ENCODE measurements around the gene ABI2.
"Not testable (repeated sequence)": the region's sequence is repeated elsewhere in the genome, so short reads cannot be mapped to it uniquely, and the experiment has no call there.

Gene ABI2
- long read RNA-seq, donor 1, full-length matches to known transcripts: 9 of 37 reads
- long read RNA-seq, donor 1, partial matches to known transcripts: 20 of 37 reads
- long read RNA-seq, donor 1, other reads (novel, unspliced or antisense): 8 of 37 reads
- long read RNA-seq, donor 2, full-length matches to known transcripts: 5 of 26 reads
- long read RNA-seq, donor 2, partial matches to known transcripts: 21 of 26 reads
- long read RNA-seq, donor 2, other reads (novel, unspliced or antisense): 0 of 26 reads
- long read RNA-seq, donor 3, full-length matches to known transcripts: 4 of 4 reads
- long read RNA-seq, donor 3, partial matches to known transcripts: 0 of 4 reads
- long read RNA-seq, donor 3, other reads (novel, unspliced or antisense): 0 of 4 reads
- long read RNA-seq, donor 4, full-length matches to known transcripts: 8 of 45 reads
- long read RNA-seq, donor 4, partial matches to known transcripts: 37 of 45 reads
- long read RNA-seq, donor 4, other reads (novel, unspliced or antisense): 0 of 45 reads
- long read RNA-seq, donor 5, full-length matches to known transcripts: 4 of 4 reads
- long read RNA-seq, donor 5, partial matches to known transcripts: 0 of 4 reads
- long read RNA-seq, donor 5, other reads (novel, unspliced or antisense): 0 of 4 reads
- long read RNA-seq, donor 6, full-length matches to known transcripts: 12 of 33 reads
- long read RNA-seq, donor 6, partial matches to known transcripts: 21 of 33 reads
- long read RNA-seq, donor 6, other reads (novel, unspliced or antisense): 0 of 33 reads
- long read RNA-seq, donor 7, full-length matches to known transcripts: 25 of 64 reads
- long read RNA-seq, donor 7, partial matches to known transcripts: 32 of 64 reads
- long read RNA-seq, donor 7, other reads (novel, unspliced or antisense): 7 of 64 reads
- long read RNA-seq, donor 8, full-length matches to known transcripts: 9 of 16 reads
- long read RNA-seq, donor 8, partial matches to known transcripts: 7 of 16 reads
- long read RNA-seq, donor 8, other reads (novel, unspliced or antisense): 0 of 16 reads

DNA sequence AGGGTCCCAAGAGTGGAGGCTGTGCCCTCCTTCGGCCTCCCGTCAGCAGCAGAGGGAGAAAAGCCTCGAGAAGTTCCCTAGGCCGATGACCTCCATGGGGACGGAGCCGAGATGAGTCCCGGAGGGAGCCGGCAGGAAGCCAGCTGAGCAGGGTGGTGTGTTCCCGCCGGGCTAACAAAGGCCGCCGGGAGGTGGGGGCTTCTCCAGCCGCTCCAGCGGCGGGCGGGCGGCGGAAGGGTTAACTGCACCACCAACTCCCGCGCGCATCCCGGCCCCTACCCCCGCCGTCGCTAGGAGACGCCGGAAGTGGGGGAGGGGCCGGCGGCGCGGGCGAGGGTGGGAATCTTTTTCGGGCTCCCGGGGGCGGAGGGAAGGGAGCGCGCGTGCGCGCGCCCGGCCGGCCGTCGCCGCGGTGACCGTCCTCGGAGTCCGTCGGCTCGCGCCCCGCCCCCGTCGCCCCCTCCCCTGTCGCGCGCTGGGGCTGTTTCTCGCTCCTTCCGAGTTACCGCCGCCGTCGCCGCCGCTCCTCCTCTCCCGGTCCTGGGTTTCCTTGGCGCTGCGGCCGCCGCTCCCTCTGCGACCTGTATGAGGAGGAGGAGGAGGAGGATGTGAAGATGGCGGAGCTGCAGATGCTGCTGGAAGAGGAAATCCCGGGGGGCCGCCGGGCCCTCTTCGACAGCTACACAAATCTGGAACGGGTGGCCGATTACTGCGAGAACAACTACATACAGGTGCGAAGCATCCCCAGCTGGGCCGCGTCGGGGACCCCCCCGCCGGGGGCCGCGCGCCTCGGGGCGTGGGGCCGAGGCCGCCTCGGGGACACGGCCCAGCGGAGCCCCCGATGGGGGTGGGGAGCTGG lies at the start of gene ABI2:
ABI2 (plus strand) TSS at position 494 of the 859 bp plus-strand sequence; CDS start at position 615, 121 bp downstream.
- peak; percentile 97 for DNase-seq

DNA sequence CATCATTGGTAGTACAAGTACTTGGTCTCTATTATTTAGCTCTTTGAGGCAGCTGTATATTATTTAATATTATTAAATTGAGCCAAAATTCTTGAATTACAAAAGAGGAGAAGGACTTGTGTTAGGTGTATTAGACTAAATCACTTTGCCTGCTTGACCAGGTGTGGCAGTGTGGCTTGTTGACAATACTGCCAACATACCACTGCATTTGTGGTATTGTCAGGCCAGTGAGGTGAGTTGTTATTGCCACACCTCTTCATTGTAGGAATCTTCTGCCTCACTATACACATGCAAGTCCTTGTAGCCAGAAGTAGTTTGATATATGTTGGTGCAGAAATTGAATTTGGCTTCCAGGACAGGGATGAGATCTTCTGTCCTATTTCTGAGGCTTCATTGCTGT lies 48.9 kb upstream of the ABI2 start:
- no peak for DNase-seq

DNA sequence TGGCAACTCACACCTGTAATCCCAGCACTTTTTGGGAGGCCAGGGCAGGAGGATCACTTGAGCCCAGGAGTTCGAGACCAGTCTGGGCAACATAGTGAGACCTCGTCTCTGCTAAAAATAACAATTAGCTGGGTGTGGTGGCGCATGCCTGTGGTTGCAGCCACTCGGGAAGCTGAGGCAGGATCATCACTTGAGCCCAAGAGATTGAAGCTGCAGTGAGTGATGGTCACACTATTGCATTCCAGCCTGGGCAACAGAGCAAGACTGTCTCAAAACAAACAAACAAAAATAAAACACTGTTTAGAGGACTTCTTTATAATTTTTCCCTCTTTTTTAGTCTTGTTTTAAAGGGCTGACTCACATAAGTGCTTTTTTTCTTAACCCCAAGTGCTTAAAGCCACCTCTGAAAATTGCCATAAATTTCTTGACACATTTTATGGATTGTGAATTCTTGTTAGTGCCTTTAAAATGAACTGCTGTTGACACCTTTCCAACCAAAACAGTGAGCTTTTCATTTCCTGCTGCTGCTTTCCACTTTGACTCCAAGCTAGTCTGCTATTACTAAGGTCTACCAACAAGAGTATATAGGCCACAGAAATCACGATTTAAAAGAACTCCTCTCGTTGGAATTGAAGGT lies 47.6 kb upstream of the ABI2 start:
- DNase-seq: peak; percentile 4

DNA sequence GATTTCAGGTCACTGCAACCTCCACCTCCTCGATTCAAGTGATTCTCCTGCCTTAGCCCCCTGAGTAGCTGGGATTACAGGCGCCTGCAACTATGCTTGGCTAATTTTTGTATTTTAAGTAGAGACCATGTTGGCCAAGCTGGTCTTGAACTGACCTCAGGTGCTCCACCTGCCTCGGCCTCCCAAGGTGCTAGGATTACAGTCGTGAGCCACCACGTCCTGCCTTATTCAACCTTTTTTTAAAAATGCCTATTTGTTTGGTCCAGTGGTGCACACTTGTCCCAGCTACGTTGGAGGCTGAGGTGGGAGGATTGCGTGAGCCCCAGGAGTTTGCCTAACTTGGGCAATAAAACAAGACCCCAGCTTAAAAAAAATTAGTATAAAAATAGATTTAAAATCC lies 46.1 kb upstream of the ABI2 start:
- DNase-seq: no peak

DNA sequence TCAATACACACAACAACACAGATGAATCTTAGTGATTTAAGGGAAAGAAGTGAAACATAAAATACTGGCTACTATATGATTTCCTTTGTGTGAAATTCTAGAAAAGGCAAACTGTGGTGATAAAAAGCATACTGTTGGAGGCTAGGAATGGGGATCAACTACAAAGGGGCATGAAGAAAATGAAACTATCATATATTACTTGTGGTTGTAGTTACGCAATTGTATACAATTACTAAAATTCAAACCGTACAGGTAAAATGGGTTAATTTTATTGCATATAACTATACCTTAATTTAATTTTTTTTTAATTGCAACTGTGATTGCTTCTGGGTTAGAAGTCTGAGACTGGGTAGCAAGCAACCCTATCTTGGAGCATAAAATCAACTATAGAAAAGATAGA lies 41.7 kb upstream of the ABI2 start:
- no peak for DNase-seq

DNA sequence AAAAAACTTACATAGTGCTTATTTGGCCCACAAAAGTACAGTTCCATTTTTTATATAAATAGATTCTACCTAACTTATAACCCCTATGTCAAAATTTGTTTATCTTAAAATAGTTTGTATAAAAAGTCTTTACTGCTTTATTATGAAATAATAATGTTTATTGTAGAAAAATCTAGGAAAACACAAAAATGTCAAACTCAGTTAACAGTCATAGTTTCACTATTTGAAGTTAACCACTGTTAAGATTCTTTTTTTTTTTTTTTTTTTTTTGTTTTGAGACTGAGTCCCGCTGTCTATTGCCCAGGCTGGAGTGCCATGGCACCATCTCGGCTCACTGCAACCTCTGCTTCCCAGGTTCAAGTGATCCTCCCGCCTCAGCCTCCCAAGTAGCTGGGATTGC lies 26.5 kb upstream of the ABI2 start:
- no peak for DNase-seq

DNA sequence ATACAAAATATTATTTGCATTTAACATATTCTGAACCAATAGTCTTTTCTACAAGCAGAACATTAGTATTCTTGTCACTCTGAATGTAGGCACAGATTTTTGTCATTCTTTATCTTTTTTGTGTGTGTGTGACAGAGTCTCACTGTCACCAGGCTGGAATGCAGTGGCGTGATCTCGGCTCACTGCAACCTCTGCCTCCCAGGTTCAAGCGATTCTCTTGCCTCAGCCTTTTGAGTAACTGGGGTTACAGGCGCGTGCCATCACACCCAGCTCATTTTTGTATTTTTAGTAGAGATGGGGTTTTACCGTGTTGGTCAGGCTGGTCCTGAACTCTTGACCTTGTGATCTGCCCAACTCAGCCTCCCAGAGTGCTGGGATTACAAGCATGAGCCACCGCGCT lies 25.6 kb upstream of the ABI2 start:
- not testable (repeated sequence) for DNase-seq

DNA sequence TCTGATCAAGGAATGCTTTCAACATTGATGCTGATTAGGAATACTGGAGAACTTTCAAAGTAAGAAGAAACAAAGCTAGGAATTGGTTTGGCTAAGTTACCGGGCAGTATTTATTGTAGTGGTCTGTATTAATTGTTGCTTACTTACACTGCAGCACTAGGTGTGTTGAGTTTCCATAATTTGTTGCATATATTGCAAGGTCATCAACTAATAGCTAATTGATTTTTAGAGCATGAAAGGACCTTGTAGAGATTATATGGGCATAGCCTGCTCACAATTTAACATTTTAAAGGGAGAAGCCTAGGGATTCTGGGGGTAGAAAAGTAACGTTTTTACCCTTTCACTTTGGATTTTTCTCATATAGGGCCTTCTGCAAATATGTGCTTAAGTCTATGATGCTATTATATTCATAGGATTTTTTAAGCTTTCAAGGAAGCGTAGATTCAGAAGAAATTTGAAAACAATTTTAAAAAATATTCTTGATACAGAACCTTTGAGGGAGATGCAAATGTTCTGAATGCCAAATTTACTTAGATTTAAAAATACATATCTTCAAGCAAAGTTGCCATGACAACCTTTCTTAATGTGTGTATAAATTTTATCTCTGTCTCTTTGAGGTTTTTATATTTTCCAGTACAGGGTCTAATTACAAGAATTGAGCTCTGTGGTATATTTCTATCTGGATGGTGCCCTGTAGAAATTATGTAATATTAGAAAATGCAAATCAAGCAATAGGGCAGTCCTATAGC lies 17.3 kb upstream of the ABI2 start:
- DNase-seq: no peak

DNA sequence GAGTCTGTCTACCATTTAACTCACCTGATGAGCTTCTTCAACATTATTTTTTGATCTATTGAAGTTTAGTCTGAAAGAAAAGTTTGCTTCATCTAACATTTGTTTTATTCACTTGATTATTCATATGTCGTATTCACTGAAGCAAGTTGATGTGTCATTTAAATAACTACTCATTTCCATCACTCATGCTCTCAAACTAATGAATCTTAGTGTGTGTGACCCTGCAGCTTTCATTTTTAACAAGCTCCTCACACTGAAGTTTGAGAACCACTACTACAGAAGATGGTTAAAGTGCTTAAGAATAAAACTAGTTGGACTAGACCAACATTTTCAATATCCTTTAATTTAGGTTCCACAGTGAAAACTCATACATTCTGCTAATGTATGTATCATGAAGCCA lies 1.8 kb upstream of the ABI2 start:
- no peak for DNase-seq

DNA sequence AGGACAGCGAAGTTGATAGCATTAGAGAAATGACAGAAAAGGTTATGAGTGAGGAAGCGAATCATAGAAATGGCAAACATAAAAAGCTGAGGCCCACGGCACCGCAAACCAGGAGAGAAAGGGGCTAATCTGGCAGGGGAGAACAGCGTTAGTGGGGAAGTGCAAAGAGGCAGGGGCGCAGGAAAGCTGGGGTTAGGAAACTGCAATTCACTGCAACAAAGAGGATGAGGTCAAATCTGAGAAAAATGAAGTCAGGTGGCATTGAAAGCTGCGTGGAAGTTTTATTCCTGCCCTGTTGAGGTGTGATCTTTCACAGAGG lies 653 bp upstream of the ABI2 start:
- no peak for DNase-seq

DNA sequence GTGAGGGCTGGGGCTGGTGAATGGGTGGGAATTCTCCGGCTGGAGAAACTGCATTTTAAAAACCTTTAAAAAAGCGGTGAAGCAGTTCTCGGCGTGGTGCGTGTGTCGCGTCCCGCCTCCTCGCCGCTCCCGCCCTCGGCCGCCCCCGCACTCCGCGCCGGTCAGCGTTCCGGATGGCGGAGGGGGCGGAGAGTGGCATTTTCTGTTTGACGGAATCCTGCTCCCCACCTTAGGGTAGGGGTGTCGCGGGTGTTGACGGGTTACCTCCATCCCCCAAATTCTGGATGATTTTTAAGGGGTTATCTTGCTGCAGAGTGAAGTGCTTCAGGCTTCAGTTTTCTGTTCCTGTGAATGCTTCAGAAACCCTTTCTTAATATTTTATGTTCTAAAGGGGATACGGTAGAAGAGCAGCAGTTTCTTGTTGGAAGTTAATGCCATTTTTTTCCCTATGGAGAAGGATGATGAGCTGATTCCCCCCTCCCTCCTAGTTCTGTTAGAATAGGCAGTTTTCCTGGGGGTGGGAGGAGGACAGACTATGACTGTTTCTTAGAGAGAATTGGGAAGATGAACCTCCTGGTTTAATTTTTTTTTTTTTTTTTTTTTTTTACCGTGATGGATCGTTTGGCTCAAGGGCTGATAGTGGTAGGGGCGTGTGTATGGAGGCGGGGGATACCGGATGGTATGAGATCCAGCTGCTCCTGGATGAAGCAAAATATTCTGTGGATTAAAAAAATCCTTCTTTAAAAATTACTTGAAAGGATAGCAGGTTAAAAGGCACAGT lies 756 bp downstream of the ABI2 start:
- peak; percentile 46 for DNase-seq

DNA sequence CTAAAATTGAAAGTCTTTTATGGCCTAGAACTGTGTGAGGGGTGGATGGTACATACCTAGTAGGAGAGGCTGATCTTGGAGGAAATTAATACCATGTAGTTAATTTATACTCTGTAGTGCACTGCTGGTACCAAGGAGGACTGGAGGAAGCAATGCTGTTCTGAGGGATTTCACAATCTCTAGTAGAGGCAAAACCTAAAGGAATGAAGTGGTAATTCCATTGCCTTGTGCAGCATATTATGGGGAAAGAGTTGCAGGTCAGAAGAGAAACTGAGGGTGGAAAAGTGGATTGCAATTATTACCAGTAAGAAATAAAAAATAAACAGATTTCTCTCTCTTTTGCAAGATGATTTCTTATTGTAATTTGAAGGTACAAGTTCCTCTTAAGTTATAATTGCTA lies 2.2 kb downstream of the ABI2 start:
- no peak for DNase-seq

DNA sequence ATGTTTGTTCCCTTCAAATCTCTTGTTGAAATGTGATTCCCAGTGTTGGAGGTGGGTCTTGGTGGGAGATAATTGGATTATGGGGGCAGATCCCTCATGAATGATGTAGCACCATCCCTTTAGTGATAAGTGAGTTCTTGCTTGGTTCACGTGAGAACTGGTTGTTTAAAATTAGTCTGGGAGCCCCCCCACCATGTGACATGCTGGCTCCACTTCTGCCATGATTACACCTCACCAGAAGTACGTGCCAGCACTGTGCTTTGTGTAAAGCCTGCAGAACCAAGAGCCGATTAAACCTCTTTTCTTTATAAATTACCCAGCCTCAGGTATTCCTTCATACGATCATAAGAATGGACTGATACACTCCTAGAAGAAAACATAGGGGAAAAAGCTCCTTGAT lies 10.1 kb downstream of the ABI2 start:
- DNase-seq: no peak

DNA sequence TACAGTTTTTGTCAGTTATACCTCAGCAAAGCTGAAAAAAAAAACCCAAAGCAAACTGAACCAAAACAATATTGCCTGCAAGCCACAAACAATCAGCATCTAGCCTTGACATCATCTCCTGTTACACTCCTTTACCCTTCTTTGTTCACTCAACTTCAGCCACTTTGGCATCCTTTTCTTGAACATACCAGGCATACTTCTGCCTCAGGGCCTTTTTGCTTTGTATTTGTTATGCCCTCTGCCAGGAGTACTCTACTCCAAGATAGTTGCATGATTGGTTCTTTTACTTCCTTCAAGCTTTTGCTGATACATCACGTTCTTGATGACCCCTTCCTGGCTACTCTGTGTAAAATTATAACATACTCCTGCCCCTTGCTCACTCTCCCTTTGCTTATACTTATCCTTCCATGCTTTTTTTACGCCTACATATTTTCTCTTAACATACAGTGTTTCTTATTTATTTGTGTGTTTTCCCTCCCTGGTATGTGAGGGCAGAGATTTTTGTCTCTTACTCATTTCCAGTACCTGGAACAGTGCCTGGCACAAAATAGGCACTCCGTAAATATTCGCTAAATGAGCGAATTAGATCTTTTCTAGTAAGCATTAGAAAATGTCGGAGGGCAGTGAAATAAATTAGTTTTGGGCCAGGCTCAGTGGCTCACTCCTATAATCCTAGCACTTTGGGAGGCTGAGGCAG lies 12.7 kb downstream of the ABI2 start:
- DNase-seq: no peak

DNA sequence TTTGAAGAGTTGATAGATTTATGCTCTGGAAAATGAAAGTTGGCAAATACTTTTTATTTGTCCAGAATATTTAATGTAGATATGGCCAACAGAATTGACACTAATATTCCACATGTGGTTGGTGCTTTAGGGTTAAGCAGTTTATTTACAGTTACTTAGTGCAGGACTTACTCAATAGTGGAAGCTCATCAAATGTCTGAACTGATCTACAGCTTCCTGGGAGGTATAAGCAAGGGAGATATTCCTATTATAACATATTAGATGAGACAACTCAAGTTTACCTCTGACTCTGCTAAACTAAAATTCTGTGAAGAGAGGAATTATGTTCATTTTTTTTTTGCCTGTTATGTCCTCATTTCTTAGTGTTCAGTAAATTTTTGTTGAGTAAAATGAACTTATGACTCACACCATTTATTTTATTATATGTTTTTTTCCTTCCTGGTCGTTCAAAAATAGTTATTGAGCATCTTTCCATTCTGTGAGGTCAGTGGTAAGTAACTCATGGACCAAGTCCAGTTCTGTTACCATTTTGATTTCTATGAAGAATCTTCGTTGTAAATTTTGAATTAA lies 13.6 kb downstream of the ABI2 start:
- DNase-seq: no peak

DNA sequence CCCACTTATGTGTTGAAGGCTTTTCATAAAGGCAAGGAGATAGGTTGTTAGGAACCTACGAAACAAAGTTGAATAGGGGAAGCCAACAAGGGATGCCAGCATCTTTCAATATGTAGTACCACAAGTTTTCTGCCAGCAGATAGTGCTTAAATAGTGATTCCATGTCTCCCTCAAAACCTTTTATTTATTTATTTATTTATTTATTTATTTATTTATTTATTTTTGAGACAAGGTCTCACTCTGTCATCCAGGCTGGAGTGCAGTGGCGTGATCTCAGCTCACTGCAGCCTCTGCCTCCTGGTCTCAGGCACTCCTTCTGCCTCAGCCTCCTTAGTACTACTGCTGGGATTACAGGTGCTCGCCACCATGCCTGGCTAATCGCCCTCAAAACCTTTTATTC lies 14.2 kb downstream of the ABI2 start:
- not testable (repeated sequence) for DNase-seq

DNA sequence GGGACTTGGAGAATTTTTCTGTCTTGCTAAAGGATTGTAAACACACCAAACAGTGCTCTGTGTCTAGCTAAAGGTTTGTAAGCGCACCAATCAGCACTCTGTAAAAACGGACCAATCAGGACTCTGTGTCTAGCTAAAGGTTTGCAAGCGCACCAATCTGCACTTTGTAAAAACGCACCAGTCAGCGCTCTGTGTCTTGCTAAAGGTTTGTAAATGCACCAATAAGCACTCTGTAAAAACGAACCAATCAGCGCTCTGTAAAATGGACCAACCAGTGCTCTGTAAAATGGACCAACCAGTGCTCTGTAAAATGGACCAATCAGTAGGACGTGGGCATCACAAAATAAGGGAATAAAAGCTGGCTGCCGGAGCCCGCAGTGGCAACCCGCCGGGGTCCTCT lies 16.5 kb downstream of the ABI2 start:
- no peak for DNase-seq

DNA sequence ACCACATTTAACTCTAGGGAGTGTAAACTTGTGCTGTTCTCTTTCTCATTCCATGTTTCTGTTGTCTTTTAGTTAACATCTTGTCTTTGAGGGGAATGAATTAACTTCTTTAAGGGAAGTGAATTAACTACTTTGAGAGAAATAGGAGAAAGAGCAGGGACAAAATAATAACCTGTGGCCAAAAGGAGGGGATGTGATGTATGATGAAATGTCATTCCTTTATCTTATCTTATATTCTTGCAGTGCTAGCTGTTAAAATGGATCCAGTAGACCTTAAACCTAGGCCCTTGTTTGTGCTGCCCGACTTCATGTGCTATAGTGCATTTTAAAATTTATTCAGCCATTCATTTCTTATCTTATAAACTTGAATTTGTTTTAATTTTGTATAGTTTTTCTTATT lies 18.4 kb downstream of the ABI2 start:
- no peak for DNase-seq

DNA sequence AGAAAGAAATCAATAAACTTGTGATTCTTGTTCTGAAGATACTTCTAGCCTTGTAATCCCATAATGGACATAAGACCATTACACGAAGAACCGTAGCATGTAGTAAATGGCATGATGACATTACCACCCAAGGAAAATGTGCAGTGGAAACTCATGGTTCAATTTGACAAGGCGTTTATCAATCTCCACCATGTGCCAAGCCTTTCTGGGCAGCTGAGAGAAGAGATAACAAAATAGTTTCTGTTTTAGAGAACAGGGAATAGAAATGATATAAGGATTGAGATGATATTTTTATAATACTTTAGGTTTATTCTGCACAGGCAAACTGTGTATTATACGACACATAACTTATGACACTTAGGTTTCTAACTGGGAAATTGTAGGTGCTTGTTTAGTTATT lies 19.2 kb downstream of the ABI2 start:
- DNase-seq: no peak

Measured in right kidney (tissue), 9 donors.